Suprapubic skin (tissue), 4 donors: ENCODE results near the gene RAB3C.

ENCODE experiments used
- CTCF ChIP-seq, 2 donors: fragments of 200-600 bp in 1 of 2; fragments of 450-650 bp in 1 of 2; sonication (generic) in 1 of 2; IDR thresholded peaks; one replicate each; pipeline ENCODE4 v1.5.1; 2016 to 2019; ENCODE audit warnings: antibody characterized with exemption in 2 of 2, mild to moderate bottlenecking in 1 of 2, moderate library complexity in 1 of 2
- POLR2A ChIP-seq, 2 donors: fragments of 450-650 bp; IDR thresholded peaks; one replicate each; pipeline ENCODE4 v1.6.1; 2017; ENCODE audit warnings: antibody characterized with exemption in 2 of 2, mild to moderate bottlenecking in 2 of 2, moderate library complexity in 2 of 2
- POLR2AphosphoS5 ChIP-seq, 3 donors: sonication (generic); formaldehyde crosslinking; IDR thresholded peaks; one replicate each; pipeline ENCODE4 v1.6.1; 2017; ENCODE audit warnings: antibody characterized with exemption in 3 of 3

GRCh38 chr5:58872670-58873273 is 289.9 kb downstream of the RAB3C start:
- TF ChIP-seq CTCF (IDR thresholded peaks at IDR 0.05) (no peak), POLR2AphosphoS5 (IDR thresholded peaks at IDR 0.05) (no peak), POLR2A (IDR thresholded peaks at IDR 0.05) (no peak)
